ENCODE data around the gene ZYX.
"Not testable (repeated sequence)": the region's sequence is repeated elsewhere in the genome, so short reads cannot be mapped to it uniquely, and the experiment has no call there.

Gene ZYX

DNA sequence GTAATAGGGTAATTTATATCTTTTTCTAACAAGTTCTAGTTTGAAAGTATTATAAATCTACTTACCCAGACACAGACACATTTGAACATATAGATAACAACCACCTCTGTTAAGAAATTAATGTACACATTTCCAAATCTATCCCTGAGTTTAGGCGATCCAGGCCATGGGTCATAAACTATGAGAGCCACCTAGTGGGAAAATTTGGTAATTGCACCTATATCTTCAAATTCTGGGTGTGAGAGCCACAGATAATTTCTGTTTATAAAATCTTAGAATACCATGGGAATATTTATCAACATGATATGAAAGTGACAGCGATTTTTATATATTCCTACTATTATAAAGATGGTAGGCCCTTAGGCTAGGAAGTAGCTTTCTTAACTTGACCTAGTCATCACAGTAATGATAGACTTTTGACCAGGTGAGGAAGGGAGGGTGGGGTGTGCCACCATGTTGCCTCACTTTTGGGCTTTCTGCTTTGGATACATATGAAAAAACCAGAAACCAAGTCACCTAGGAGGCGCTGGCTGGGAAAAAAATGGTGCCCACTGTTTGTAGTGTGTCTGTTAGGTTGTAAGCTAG, 35.5 kb downstream of the ZYX start:
- peak in 2 of 56 donors; percentile 12 to 22 for DNase-seq

- no peak for DNase-seq
Observed at GRCh38 chr7:143417734-143418383, 36.7 kb downstream of the ZYX start.

GRCh38 chr7:143418681-143419458, 37.7 kb downstream of the ZYX start:
- DNase-seq: no peak

DNA sequence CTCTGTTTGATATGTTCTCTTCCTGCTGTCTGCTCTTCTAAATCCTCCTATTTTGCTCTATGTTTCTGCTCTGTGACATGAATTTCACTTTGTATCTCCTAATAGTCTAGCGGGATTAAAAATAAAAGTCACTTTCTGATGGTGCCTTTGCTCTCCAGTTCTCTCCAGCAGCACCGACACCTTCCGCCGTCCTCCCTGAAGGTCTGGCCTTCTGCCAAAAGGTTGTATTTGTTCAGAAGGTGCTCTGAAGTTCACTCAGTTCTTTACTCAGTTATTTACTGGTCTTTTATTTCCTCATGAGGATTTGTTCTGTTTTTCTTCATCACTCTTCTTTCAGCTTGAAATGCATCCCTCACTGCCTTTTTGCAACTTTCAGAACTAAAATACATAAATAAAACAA, 38.7 kb downstream of the ZYX start:
- no peak for DNase-seq

GRCh38 chr7:143420624-143421023, 39.5 kb downstream of the ZYX start:
- not testable (repeated sequence) for DNase-seq

- no peak for DNase-seq
Observed at GRCh38 chr7:143422033-143422432, 40.9 kb downstream of the ZYX start.

GRCh38 chr7:143424476-143424875, 43.3 kb downstream of the ZYX start:
- DNase-seq: not testable (repeated sequence)

DNA sequence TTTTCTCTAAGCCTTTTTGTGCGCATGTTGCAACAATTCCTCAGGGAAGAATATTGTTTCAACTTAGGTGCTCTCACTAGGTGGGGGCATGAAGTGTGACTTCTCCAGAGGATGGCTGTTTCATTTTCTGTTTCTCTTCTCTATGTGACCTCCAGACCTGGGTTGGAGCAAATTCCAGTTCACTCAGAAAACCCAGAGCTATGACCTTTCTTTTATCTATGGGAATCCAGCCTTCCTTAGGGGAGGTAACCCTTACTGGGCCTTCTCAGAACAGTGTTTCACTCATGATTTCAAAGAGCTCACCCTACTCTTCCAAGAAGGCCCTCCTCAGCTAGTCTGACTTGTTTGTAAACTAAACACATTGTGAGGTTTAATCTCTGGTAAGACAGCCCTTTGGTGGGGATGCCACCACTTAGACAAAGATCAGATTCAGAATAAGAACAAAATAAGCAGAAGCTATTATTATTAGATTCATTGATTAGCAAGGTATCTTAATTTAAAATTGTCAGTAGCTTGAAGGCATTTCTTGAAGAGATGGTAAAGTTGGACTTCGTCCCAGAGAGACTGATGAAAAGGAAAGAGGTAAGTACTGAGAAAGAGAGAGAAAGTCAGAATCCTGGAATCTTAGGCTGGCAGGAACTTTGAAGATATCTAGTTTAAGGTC, 45.5 kb downstream of the ZYX start:
- DNase-seq: no peak

- no peak for DNase-seq
Observed at GRCh38 chr7:143429770-143430698, 48.9 kb downstream of the ZYX start.

DNA sequence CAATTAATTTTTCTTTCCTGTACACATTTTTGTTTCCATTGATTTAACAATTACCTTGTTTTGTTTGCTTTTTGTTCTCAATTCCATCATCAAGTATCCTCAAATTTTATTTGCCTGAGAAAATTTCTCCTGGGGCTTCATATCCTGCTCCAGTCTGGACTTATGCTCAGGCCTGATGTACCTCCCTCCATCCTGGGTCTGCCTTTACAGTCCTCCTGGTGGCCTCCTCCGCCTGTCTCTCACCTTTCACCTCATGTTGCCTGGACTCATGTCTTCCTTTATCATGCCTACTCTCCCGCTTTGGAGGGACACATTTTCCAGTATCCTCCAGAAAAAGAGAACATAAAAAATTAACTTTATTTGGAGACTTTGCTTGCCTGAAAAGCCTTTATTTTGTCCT, 50.0 kb downstream of the ZYX start:
- DNase-seq: no peak

DNA sequence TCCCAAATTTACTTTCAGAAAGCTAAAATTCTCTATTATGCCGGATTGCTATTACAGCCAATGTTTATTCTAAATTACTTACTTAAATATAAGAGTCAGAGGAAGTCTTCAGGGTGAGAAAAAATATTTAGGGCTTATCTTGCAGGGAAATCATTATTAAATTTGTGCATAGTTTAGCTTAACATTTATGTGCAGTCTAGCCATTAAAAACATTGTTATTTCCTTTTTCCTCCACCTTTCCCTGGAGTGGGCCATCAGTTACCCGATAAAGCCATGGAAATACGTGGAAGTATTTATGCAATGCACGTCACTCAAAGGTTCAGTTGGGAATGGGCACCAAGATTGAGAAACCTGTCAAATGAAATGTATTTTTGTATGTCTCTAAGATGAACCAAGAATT, 52.6 kb downstream of the ZYX start:
- DNase-seq: no peak

GRCh38 chr7:143434660-143435059, 53.5 kb downstream of the ZYX start:
- no peak for DNase-seq

- no peak for DNase-seq
Observed at GRCh38 chr7:143435266-143435665, 54.1 kb downstream of the ZYX start.

GRCh38 chr7:143436325-143436946, 55.3 kb downstream of the ZYX start:
- DNase-seq: no peak

GRCh38 chr7:143437578-143437977, 56.4 kb downstream of the ZYX start:
- DNase-seq: no peak

- no peak for DNase-seq
Observed at GRCh38 chr7:143439866-143440265, 58.7 kb downstream of the ZYX start.

Data from amygdala (tissue), 56 donors.